Muscle layer of colon (tissue), 2 donors: Measurements from ENCODE around the gene FXN.

Experiments
- H3K27ac ChIP-seq: one replicate; pipeline ENCODE4 v1.7.0; 2013; ENCODE audit warnings: low read depth, mild to moderate bottlenecking, low read length, moderate library complexity
- H3K27me3 ChIP-seq, 2 donors: one replicate each; pipeline ENCODE4 v1.7.0; 2013; ENCODE audit warnings: low read length in 2 of 2, mild to moderate bottlenecking in 2 of 2; ENCODE audit not compliant: insufficient read depth in 2 of 2, control insufficient read depth in 1 of 2
- H3K36me3 ChIP-seq: one replicate; pipeline ENCODE4 v1.7.0; 2013; ENCODE audit warnings: mild to moderate bottlenecking, low read length; ENCODE audit not compliant: insufficient read depth
- H3K4me1 ChIP-seq: one replicate; pipeline ENCODE4 v1.7.0; 2013; ENCODE audit warnings: mild to moderate bottlenecking, low read length; ENCODE audit not compliant: insufficient read depth
- H3K4me3 ChIP-seq, 2 donors: one replicate each; pipeline ENCODE4 v1.7.0; 2013; ENCODE audit warnings: low read length in 2 of 2, low read depth in 1 of 2, mild to moderate bottlenecking in 1 of 2, moderate library complexity in 1 of 2
- H3K9ac ChIP-seq: one replicate; pipeline ENCODE4 v1.7.0; 2013; ENCODE audit warnings: low read length
- H3K9me3 ChIP-seq: one replicate; pipeline ENCODE4 v1.7.0; 2013; ENCODE audit warnings: mild to moderate bottlenecking, low read length
- donor health status: abdominal sarcoma.
- donor health status: Adenocarcinoma of cecum.

Gene FXN

GRCh38 chr9:69132361-69132760 lies 96.8 kb downstream of the FXN start:
- Histone ChIP-seq H3K9me3 (no peaks in the 10 kb centered on the region), H3K27ac (no peak overlapping the region), H3K4me1 (no peaks in the 10 kb centered on the region), H3K36me3 (no peaks in the 10 kb centered on the region), H3K27me3 (no peaks in the 10 kb centered on the region), H3K4me3 (no peak overlapping the region), H3K9ac (no peak overlapping the region)

- Histone ChIP-seq H3K27me3 (no peaks in the 10 kb centered on the region), H3K4me3 (no peak overlapping the region), H3K4me1 (no peaks in the 10 kb centered on the region), H3K9me3 (no peaks in the 10 kb centered on the region), H3K9ac (no peak overlapping the region), H3K27ac (no peak overlapping the region), H3K36me3 (no peaks in the 10 kb centered on the region)
These were observed 98.9 kb downstream of the FXN start for GRCh38 chr9:69134412-69134811.

GRCh38 chr9:69136185-69136584 lies 100.6 kb downstream of the FXN start:
- Histone ChIP-seq H3K9ac (no peak overlapping the region), H3K27ac (no peak overlapping the region), H3K36me3 (no peaks in the 10 kb centered on the region), H3K27me3 (no peaks in the 10 kb centered on the region), H3K9me3 (no peaks in the 10 kb centered on the region), H3K4me3 (no peak overlapping the region), H3K4me1 (no peaks in the 10 kb centered on the region)

GRCh38 chr9:69136779-69137178 lies 101.2 kb downstream of the FXN start:
- H3K36me3 ChIP-seq: no peaks in the 10 kb centered on the region
- no peaks in the 10 kb centered on the region for H3K9me3 ChIP-seq
- no peaks in the 10 kb centered on the region for H3K4me1 ChIP-seq
- no peak overlapping the region for H3K9ac ChIP-seq
- H3K27me3 ChIP-seq: no peaks in the 10 kb centered on the region
- H3K27ac ChIP-seq: no peak overlapping the region
- no peak overlapping the region for H3K4me3 ChIP-seq

GRCh38 chr9:69137311-69137710 lies 101.8 kb downstream of the FXN start:
- Histone ChIP-seq H3K27ac (no peak overlapping the region), H3K36me3 (no peaks in the 10 kb centered on the region), H3K4me1 (no peaks in the 10 kb centered on the region), H3K27me3 (no peaks in the 10 kb centered on the region), H3K9me3 (no peaks in the 10 kb centered on the region), H3K4me3 (no peak overlapping the region), H3K9ac (no peak overlapping the region)

GRCh38 chr9:69139596-69139995 lies 104.0 kb downstream of the FXN start:
- H3K36me3 ChIP-seq: no peaks in the 10 kb centered on the region
- H3K4me1 ChIP-seq: no peaks in the 10 kb centered on the region
- no peaks in the 10 kb centered on the region for H3K27me3 ChIP-seq
- H3K27ac ChIP-seq: no peak overlapping the region
- no peak overlapping the region for H3K9ac ChIP-seq
- H3K4me3 ChIP-seq: no peak overlapping the region
- no peaks in the 10 kb centered on the region for H3K9me3 ChIP-seq

GRCh38 chr9:69140123-69140735 lies 104.7 kb downstream of the FXN start:
- Histone ChIP-seq H3K9ac (no peak overlapping the region), H3K27ac (no peak overlapping the region), H3K4me3 (no peak overlapping the region)

GRCh38 chr9:69141851-69142250 lies 106.3 kb downstream of the FXN start:
- Histone ChIP-seq H3K4me1 (no peaks in the 10 kb centered on the region), H3K9me3 (no peaks in the 10 kb centered on the region), H3K27ac (no peak overlapping the region), H3K4me3 (no peak overlapping the region), H3K9ac (no peak overlapping the region), H3K36me3 (no peaks in the 10 kb centered on the region), H3K27me3 (no peaks in the 10 kb centered on the region)

More at GRCh38 chr9:69140123-69140735, 104.7 kb downstream of the FXN start:
- Histone ChIP-seq H3K27me3 (no peaks in the 10 kb centered on the region), H3K9me3 (no peaks in the 10 kb centered on the region), H3K4me1 (no peaks in the 10 kb centered on the region), H3K36me3 (no peaks in the 10 kb centered on the region)

GRCh38 chr9:69143291-69143690 lies 107.7 kb downstream of the FXN start:
- Histone ChIP-seq H3K36me3 (no peaks in the 10 kb centered on the region), H3K27ac (no peak overlapping the region), H3K4me3 (no peak overlapping the region), H3K9ac (no peak overlapping the region), H3K9me3 (no peaks in the 10 kb centered on the region), H3K4me1 (no peaks in the 10 kb centered on the region), H3K27me3 (no peaks in the 10 kb centered on the region)

GRCh38 chr9:69145144-69145715 lies 109.7 kb downstream of the FXN start:
- H3K4me1 ChIP-seq: peaks cover 7% of the 10 kb centered on the region
- no peak overlapping the region for H3K9ac ChIP-seq
- H3K9me3 ChIP-seq: no peaks in the 10 kb centered on the region
- no peak overlapping the region for H3K27ac ChIP-seq
- H3K27me3 ChIP-seq: no peaks in the 10 kb centered on the region
- H3K4me3 ChIP-seq: no peak overlapping the region
- no peaks in the 10 kb centered on the region for H3K36me3 ChIP-seq

- Histone ChIP-seq H3K4me1 (peaks cover 9% of the 10 kb centered on the region), H3K9me3 (no peaks in the 10 kb centered on the region), H3K9ac (no peak overlapping the region), H3K4me3 (no peak overlapping the region), H3K27ac (no peak overlapping the region), H3K36me3 (no peaks in the 10 kb centered on the region), H3K27me3 (no peaks in the 10 kb centered on the region)
These were observed 111.7 kb downstream of the FXN start for GRCh38 chr9:69147041-69147834.
